ENCODE measurements around the gene ZNF668.

DNA sequence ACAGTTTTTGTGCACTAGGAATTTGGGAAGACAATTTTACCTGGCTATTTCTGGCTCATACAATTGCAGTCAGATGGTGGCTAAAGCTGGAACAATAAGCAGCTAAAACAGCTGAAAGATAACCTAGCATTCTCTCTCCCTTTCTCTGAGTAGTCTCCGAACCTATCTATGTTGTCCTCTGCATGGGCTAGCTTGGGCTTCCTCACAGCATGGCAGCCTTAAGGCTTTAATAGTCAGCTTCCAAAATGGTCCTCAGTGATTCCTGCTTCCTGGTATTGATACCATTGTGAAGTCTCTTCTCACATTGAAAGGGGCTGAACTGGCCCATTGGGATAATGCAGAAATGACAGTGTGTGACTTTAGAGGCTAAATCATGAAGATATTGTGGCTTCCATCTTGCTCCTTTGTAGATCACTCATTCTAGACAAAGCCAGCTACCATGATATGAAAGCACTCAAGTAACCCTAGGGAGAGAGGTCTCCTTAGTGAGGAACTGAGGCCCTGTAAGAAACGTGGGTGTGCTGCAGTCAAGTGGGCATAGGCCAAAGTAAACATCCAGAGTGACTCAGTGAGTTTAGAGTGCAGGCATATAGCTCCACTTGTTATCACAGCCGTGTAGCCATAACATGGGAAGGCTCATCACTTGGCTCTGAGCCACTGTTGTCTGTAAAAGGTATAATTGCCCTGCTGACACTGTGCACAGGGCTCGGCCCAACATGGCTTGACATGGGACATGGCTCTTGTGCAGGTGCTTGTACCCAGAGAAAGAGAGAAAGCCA is 26.0 kb upstream of the ZNF668 start:
- TF ChIP-seq FOXM1 (IDR thresholded peaks at IDR 0.05; ENCODE audit: borderline replicate concordance) (no peak), FOXK2 (IDR thresholded peaks at IDR 0.05) (no peak)
